Measurements from ENCODE around the gene CRYBB3.

DNA sequence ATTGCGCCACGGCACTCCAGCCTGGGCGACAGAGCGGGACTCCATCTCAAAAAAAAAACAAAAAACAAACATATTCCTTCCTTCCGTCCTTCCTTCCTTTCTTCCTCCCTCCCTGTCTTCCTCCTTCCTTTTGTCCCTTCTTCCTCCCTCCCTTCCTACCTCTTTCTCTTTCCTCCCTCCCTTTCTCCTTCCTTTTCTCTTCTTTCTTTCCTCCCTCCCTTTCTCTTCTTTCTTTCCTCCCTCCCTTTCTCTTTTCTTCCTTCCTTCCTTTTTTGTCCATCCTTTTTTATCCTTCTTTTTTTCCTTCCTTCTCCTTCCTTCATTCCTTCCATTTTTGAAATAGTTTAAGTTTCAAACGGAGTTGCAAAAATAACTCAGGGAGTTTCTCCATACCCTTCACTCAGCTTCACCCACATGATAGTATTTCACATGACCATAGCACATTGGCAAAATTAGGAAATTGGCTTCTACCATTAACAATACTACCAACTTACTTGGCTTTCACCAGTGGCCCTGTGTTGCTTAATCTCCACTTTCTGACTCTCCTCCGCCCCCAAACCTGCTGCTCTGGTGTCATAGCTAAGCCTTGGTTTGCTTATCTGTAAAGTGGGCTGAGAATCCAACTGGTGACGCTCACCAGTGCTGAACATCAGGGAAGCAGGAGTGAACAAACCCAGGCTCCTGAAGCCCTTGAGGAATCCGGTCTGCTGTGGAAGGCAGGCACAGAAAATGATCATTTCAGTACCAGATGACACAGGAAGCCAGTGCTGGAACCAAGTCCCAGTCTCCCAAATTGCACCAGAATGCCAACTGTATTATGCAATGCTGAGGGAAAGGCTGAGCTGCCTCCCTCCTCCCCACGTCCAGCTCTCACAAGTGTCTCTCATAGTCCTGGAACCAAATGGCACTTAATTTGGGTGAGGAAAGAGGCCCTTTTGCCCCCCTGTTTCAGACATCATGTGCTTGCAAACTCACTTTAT lies 17.2 kb upstream of the CRYBB3 start:
- TF ChIP-seq, protein P1, sequence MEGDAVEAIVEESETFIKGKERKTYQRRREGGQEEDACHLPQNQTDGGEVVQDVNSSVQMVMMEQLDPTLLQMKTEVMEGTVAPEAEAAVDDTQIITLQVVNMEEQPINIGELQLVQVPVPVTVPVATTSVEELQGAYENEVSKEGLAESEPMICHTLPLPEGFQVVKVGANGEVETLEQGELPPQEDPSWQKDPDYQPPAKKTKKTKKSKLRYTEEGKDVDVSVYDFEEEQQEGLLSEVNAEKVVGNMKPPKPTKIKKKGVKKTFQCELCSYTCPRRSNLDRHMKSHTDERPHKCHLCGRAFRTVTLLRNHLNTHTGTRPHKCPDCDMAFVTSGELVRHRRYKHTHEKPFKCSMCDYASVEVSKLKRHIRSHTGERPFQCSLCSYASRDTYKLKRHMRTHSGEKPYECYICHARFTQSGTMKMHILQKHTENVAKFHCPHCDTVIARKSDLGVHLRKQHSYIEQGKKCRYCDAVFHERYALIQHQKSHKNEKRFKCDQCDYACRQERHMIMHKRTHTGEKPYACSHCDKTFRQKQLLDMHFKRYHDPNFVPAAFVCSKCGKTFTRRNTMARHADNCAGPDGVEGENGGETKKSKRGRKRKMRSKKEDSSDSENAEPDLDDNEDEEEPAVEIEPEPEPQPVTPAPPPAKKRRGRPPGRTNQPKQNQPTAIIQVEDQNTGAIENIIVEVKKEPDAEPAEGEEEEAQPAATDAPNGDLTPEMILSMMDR (IDR thresholded peaks at IDR 0.05), result no peak
- TF ChIP-seq EP300 (IDR thresholded peaks at IDR 0.05), result no peak
